ENCODE measurements around the gene KIRREL1.

DNA sequence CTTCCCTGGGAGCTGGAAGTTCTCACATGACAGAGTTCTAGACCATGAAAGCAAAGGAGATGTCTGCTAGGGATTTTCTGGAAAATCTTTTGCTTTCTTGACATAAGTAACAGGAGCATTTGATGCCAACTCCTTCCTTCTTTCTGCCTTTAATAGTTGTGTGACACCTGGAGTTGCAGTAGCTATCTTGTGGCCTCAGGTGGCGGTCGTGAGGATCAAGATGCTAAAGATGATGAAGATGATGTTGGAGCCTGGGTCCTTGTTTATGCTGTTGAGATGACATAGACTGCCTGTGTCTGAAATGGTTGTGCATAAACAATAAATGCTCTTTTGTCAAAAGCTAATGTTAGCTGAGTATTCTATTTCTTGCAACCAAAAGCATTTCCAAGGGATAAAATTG is 32.7 kb upstream of the KIRREL1 start:
- no peak for TF ChIP-seq SUZ12 (IDR thresholded peaks at IDR 0.05; ENCODE audit: extremely low read depth, insufficient read depth, insufficient read length)
- no peak for TF ChIP-seq YY1 (IDR thresholded peaks at IDR 0.05; ENCODE audit: insufficient read depth, insufficient read length)

All from NT2/D1 (cell line).